ENCODE data around the gene EHF.

Gene EHF

GRCh38 chr11:34674038-34674437 lies 53.1 kb downstream of the EHF start:
- Histone ChIP-seq H4K20me1 (ENCODE audit: control insufficient read depth, insufficient read depth, low read depth, low read length) (no peaks in the 10 kb centered on the region), H3K79me2 (ENCODE audit: control insufficient read depth, low read length) (no peaks in the 10 kb centered on the region), H3K27ac (ENCODE audit: low read depth, low read length) (no peak overlapping the region), H3K27me3 (ENCODE audit: control insufficient read depth, low read length) (0 out of 2 replicates have a peak, but pooled peaks cover 4% of the 10 kb centered on the region), H3K4me3 (ENCODE audit: low read length) (no peak overlapping the region), H3K4me1 (ENCODE audit: control insufficient read depth, low read length) (no peaks in the 10 kb centered on the region), H3F3A (ENCODE audit: control insufficient read depth, insufficient read depth) (no peaks in the 10 kb centered on the region), H3K9me3 (ENCODE audit: control insufficient read depth, insufficient read depth, low read length) (no peaks in the 10 kb centered on the region), H3K4me2 (ENCODE audit: low read length) (no peak overlapping the region), H3K36me3 (ENCODE audit: control insufficient read depth, low read length) (no peaks in the 10 kb centered on the region), H3K9me2 (replicated peaks; ENCODE audit: control insufficient read depth, low read length) (no peaks in the 10 kb centered on the region)
- TF ChIP-seq EZH2phosphoT487 (IDR thresholded peaks at IDR 0.05; ENCODE audit: borderline replicate concordance, low read length) = no peak
- TF ChIP-seq CTCF (IDR thresholded peaks at IDR 0.05; ENCODE audit: low read depth, low read length, poor library complexity, severe bottlenecking) = no peak

GRCh38 chr11:34676227-34676626 lies 55.3 kb downstream of the EHF start:
- Histone ChIP-seq H3K27me3 (ENCODE audit: control insufficient read depth, low read length) (0 out of 2 replicates have a peak, but pooled peaks cover 4% of the 10 kb centered on the region), H3K4me1 (ENCODE audit: control insufficient read depth, low read length) (no peaks in the 10 kb centered on the region), H3F3A (ENCODE audit: control insufficient read depth, insufficient read depth) (no peaks in the 10 kb centered on the region), H3K9me3 (ENCODE audit: control insufficient read depth, insufficient read depth, low read length) (no peaks in the 10 kb centered on the region), H3K9me2 (replicated peaks; ENCODE audit: control insufficient read depth, low read length) (no peaks in the 10 kb centered on the region), H3K36me3 (ENCODE audit: control insufficient read depth, low read length) (no peaks in the 10 kb centered on the region), H4K20me1 (ENCODE audit: control insufficient read depth, insufficient read depth, low read depth, low read length) (no peaks in the 10 kb centered on the region), H3K79me2 (ENCODE audit: control insufficient read depth, low read length) (no peaks in the 10 kb centered on the region), H3K4me3 (ENCODE audit: low read length) (no peak overlapping the region), H3K4me2 (ENCODE audit: low read length) (no peak overlapping the region), H3K27ac (ENCODE audit: low read depth, low read length) (no peak overlapping the region)
- TF ChIP-seq EZH2phosphoT487 (IDR thresholded peaks at IDR 0.05; ENCODE audit: borderline replicate concordance, low read length) (no peak), CTCF (IDR thresholded peaks at IDR 0.05; ENCODE audit: low read depth, low read length, poor library complexity, severe bottlenecking) (no peak)

GRCh38 chr11:34679681-34680080 lies 58.8 kb downstream of the EHF start:
- Histone ChIP-seq H3K4me1 (ENCODE audit: control insufficient read depth, low read length) (no peaks in the 10 kb centered on the region), H3F3A (ENCODE audit: control insufficient read depth, insufficient read depth) (no peaks in the 10 kb centered on the region), H3K4me3 (ENCODE audit: low read length) (no peak overlapping the region), H3K27ac (ENCODE audit: low read depth, low read length) (no peak overlapping the region), H3K36me3 (ENCODE audit: control insufficient read depth, low read length) (no peaks in the 10 kb centered on the region), H3K9me2 (replicated peaks; ENCODE audit: control insufficient read depth, low read length) (no peaks in the 10 kb centered on the region), H3K27me3 (ENCODE audit: control insufficient read depth, low read length) (no peaks in the 10 kb centered on the region), H3K79me2 (ENCODE audit: control insufficient read depth, low read length) (no peaks in the 10 kb centered on the region), H4K20me1 (ENCODE audit: control insufficient read depth, insufficient read depth, low read depth, low read length) (no peaks in the 10 kb centered on the region), H3K9me3 (ENCODE audit: control insufficient read depth, insufficient read depth, low read length) (no peaks in the 10 kb centered on the region), H3K4me2 (ENCODE audit: low read length) (no peak overlapping the region)
- TF ChIP-seq EZH2phosphoT487 (IDR thresholded peaks at IDR 0.05; ENCODE audit: borderline replicate concordance, low read length) (no peak), CTCF (IDR thresholded peaks at IDR 0.05; ENCODE audit: low read depth, low read length, poor library complexity, severe bottlenecking) (no peak)

- H3K4me2 ChIP-seq (ENCODE audit: low read length) = no peak overlapping the region
- H4K20me1 ChIP-seq (ENCODE audit: control insufficient read depth, insufficient read depth, low read depth, low read length) = no peaks in the 10 kb centered on the region
- TF ChIP-seq CTCF (IDR thresholded peaks at IDR 0.05; ENCODE audit: low read depth, low read length, poor library complexity, severe bottlenecking) (no peak), EZH2phosphoT487 (IDR thresholded peaks at IDR 0.05; ENCODE audit: borderline replicate concordance, low read length) (no peak)
- H3K9me2 ChIP-seq (replicated peaks; ENCODE audit: control insufficient read depth, low read length) = no peaks in the 10 kb centered on the region
- no peak overlapping the region for H3K27ac ChIP-seq (ENCODE audit: low read depth, low read length)
- H3K27me3 ChIP-seq (ENCODE audit: control insufficient read depth, low read length) = no peaks in the 10 kb centered on the region
- no peaks in the 10 kb centered on the region for H3K79me2 ChIP-seq (ENCODE audit: control insufficient read depth, low read length)
- no peaks in the 10 kb centered on the region for H3K4me1 ChIP-seq (ENCODE audit: control insufficient read depth, low read length)
- no peaks in the 10 kb centered on the region for H3F3A ChIP-seq (ENCODE audit: control insufficient read depth, insufficient read depth)
- no peaks in the 10 kb centered on the region for H3K9me3 ChIP-seq (ENCODE audit: control insufficient read depth, insufficient read depth, low read length)
- no peaks in the 10 kb centered on the region for H3K36me3 ChIP-seq (ENCODE audit: control insufficient read depth, low read length)
- H3K4me3 ChIP-seq (ENCODE audit: low read length) = no peak overlapping the region
Measured at GRCh38 chr11:34680206-34680605, 59.3 kb downstream of the EHF start.

Data from DOHH2 (cell line).